IPS DF 4.7 (cell line): ENCODE data around the gene CCDC57.

ENCODE experiments used
- DNase-seq: peaks from one replicate; pipeline ENCODE4 v3.0.0-alpha.2; 2013; ENCODE audit warnings: low spot score; ENCODE audit errors: extremely low read depth

Gene CCDC57

GRCh38 chr17:82108038-82108437 lies 104.6 kb downstream of the CCDC57 start:
- no peak for DNase-seq

- DNase-seq = no peak
Measured at GRCh38 chr17:82107341-82107860, 105.2 kb downstream of the CCDC57 start.

GRCh38 chr17:82106688-82107305 lies 105.8 kb downstream of the CCDC57 start:
- DNase-seq = no peak

GRCh38 chr17:82105882-82106687 lies 106.6 kb downstream of the CCDC57 start:
- no peak for DNase-seq

GRCh38 chr17:82105417-82105881 lies 107.2 kb downstream of the CCDC57 start:
- DNase-seq = no peak

GRCh38 chr17:82104797-82105416 lies 107.7 kb downstream of the CCDC57 start:
- DNase-seq = no peak

- no peak for DNase-seq
Measured at GRCh38 chr17:82103553-82104451, 108.8 kb downstream of the CCDC57 start.

- no peak for DNase-seq
Measured at GRCh38 chr17:82101767-82102679, 110.6 kb downstream of the CCDC57 start.

- DNase-seq = no peak
Measured at GRCh38 chr17:82101301-82101715, 111.3 kb downstream of the CCDC57 start.

- DNase-seq = no peak
Measured at GRCh38 chr17:82100502-82101298, 111.9 kb downstream of the CCDC57 start.

- no peak for DNase-seq
Measured at GRCh38 chr17:82098939-82099763, 113.5 kb downstream of the CCDC57 start.

- no peak for DNase-seq
Measured at GRCh38 chr17:82098169-82098938, 114.3 kb downstream of the CCDC57 start, which contains the start of gene FASN. TSS of gene FASN (minus strand) at chr17:82098236. CDS start at chr17:82096445, 1,791 bp downstream.

- DNase-seq = no peak
Measured at GRCh38 chr17:82097919-82098168, 114.8 kb downstream of the CCDC57 start.

GRCh38 chr17:82097184-82097918 lies 115.3 kb downstream of the CCDC57 start:
- DNase-seq = no peak

GRCh38 chr17:82096709-82097183 lies 115.9 kb downstream of the CCDC57 start:
- no peak for DNase-seq

GRCh38 chr17:82095777-82096708 lies 116.6 kb downstream of the CCDC57 start:
- no peak for DNase-seq
